ENCODE measurements around the gene SUGP2.
A peak's percentile ranks its signal among the peaks of the same experiment; 100 is the strongest.
"Not testable (repeated sequence)": the region's sequence is repeated elsewhere in the genome, so short reads cannot be mapped to it uniquely, and the experiment has no call there.

Gene SUGP2

DNA sequence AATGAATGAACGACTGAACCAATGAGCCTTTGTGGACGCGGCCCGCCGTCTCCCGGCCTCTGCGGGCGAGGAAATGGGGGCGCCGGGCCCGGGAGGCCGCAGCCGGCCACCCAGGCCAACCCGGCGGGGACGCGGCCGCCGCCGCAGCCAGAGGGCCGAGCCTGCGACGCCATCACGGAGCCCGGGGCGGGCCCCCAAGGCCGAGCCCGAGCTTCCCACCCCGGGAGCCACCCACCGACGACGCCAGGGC, 216 bp downstream of the SUGP2 start:
- no peak for DNase-seq (ENCODE audit: low read depth, low spot score)

GRCh38 chr19:19032420-19033175, 719 bp downstream of the SUGP2 start:
- DNase-seq (ENCODE audit: low read depth, low spot score) = peak; percentile 78

- no peak for DNase-seq (ENCODE audit: low read depth, low spot score)
Measured at GRCh38 chr19:19031891-19032290, 1.4 kb downstream of the SUGP2 start.

DNA sequence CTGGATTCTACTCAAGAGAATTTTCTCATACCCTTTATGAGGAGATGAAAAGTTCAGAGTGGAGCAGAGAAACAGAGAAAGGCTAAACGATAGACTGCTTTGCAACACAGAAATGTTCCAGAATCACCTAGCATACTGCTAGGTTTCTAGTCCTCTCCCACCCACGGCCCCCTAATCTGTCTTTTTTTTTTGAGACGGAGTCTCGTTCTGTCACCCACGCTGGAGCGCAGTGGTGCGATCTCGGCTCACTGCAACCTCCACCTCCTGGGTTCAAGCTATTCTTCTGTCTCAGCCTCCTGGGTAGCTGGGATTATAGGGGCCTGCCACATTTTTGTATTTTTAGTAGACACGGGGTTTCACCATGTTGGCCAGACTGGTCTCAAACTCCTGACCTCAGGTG, 4.8 kb downstream of the SUGP2 start:
- DNase-seq (ENCODE audit: low read depth, low spot score) = no peak

GRCh38 chr19:19027228-19027627, 6.1 kb downstream of the SUGP2 start:
- DNase-seq (ENCODE audit: low read depth, low spot score) = no peak

GRCh38 chr19:19026299-19026971, 6.9 kb downstream of the SUGP2 start:
- DNase-seq (ENCODE audit: low read depth, low spot score) = no peak

DNA sequence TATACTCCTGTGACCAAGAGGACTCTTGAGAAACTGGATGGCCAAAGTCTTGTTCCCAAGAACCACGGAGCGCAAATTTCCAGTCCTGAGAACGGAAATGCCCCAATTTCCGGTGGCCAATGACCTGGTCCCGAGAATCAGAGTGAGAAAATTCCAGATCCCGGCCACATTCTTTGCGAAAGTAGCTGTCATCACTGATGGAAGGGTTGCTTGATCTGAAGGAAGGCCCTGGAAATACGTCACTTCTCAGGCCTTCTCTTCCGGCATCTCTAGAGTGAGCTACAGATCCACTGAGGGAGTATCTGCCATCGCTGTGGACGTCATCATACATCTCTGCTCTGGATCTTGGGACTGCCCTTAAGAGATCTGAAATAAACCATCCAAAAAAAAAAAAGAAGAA, 7.5 kb downstream of the SUGP2 start:
- no peak for DNase-seq (ENCODE audit: low read depth, low spot score)

GRCh38 chr19:19023376-19023775, 9.9 kb downstream of the SUGP2 start:
- DNase-seq (ENCODE audit: low read depth, low spot score) = not testable (repeated sequence)

- no peak for DNase-seq (ENCODE audit: low read depth, low spot score)
Measured at GRCh38 chr19:19022380-19022961, 10.8 kb downstream of the SUGP2 start.

GRCh38 chr19:19021115-19021514, 12.2 kb downstream of the SUGP2 start:
- DNase-seq (ENCODE audit: low read depth, low spot score) = no peak

DNA sequence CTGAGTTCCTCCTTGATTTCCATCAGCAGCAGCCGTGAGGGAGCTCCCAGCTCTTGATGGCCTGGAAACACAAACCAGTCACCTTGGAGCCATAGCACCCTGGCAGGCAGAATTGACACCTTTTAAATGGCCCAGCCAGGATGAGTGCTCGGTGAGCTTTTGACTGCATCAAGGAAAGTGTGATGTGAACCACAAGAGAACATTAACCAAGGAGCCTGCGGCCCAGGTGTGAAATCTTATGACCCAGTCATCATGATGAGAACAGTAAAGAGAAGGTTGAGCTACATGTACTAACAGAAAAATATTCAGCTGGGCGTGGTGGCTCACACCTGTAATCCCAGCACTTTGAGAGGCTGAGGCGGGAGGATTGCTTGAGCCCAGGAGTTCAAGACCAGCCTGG, 22.8 kb downstream of the SUGP2 start:
- no peak for DNase-seq (ENCODE audit: low read depth, low spot score)

- no peak for DNase-seq (ENCODE audit: low read depth, low spot score)
Measured at GRCh38 chr19:19009951-19010350, 23.4 kb downstream of the SUGP2 start.

- no peak for DNase-seq (ENCODE audit: low read depth, low spot score)
Measured at GRCh38 chr19:19006213-19006612, 27.1 kb downstream of the SUGP2 start.

DNA sequence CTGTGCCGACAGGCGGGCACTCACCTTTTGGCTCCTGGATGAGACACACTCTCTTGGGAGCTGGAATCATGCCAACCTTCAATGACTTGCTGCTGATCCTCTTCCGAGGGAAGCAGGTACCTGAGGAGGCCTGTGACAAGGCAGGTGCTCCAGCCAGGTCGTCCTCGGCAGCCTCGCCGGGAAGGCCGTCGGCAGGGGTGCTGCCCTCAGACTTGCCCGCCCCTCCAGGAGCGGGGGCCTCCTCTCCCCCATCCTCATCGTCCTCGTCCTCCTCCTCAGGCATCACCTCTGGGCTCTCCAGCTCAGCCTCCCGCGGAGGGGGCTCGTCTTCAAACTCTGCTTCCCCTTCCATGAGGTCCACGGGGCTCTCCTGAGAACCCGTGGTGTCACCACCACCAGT, 29.2 kb downstream of the SUGP2 start:
- no peak for DNase-seq (ENCODE audit: low read depth, low spot score)

- DNase-seq (ENCODE audit: low read depth, low spot score) = no peak
Measured at GRCh38 chr19:18999896-19000620, 33.3 kb downstream of the SUGP2 start.

DNA sequence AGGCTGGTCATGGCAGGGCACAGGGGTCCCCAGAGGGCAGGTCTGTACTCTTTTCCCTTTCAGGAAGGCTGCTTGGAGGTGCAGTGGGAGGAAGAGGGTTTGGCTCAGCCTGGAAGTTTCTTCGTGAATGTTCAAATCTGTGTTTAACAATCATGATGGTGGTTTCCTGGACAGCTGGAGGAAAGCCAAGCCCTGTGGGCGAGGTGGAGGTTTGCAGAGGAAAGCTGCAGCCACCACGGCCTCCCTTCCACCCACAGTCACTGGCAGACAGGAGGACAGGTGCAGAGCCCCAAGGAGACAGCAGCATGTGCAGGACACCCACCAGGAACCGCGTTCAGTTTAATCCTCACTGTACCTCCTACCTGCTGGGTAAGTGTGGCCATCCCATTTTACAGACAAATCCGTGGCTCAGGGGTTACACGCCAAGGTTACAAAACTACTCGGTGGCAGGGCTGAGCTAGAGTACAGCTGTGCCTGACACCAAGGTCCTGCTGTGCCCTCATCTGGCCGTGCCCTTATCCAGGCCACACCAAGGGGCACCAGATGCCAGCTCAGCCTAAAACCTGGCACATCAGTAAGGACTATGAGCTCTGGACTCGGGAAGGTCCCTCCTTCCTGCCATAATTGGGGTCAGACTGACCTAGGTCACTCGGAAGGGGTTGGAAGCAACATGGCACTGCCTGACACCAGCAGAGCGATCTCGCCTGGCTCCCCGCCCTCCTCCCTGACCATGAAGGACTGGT, 34.1 kb downstream of the SUGP2 start:
- DNase-seq (ENCODE audit: low read depth, low spot score) = no peak

DNA sequence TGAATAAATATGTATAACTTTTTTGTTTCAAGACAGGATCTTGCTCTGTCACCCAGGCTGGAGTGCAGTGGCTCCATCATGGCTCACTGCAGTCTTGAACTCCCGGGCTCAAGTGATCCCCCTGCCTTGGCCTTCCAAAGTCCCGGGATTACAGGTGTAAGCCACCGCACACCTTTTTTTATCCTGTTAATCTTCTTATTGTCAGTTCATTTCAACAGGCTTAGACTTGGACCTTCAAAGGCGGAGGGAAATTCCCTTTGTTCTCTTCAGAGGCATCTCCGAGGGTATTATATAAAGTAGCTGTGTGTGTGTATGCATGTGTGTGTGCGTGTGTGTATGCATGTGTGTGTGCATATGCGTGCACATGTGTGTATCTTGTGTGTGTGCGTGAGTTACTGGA, 35.0 kb downstream of the SUGP2 start:
- no peak for DNase-seq (ENCODE audit: low read depth, low spot score)

DNA sequence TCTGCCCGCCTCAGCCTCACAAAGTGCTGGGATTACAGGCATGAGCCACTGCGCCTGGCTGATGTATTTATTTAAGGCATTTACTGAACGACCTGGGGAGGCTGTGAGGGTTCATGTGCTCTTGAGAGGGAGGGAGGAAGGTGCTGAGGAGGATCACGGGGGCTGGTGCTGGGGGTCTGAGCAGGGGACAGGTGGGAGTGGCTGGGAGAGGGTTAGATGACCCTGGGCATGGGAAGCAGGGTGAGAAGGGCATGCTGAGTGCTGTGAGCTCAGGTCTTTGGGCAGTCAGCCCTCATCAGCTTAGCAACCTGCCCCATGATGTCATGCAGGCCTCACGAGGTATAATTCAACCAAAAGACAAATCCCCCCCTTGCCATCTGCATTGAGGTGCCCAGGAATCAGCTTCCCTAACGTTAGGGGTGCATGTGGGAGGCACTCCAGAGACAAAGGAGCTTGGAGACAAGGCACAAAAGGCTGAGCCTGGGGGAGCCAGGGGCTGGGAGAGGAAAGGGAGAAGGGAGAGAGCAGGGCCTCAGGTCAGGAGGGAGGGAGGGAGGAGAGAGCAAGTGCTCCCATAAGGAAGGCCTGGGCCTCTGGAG, 36.4 kb downstream of the SUGP2 start:
- no peak for DNase-seq (ENCODE audit: low read depth, low spot score)

- DNase-seq (ENCODE audit: low read depth, low spot score) = no peak
Measured at GRCh38 chr19:18996351-18996750, 37.0 kb downstream of the SUGP2 start.

DNA sequence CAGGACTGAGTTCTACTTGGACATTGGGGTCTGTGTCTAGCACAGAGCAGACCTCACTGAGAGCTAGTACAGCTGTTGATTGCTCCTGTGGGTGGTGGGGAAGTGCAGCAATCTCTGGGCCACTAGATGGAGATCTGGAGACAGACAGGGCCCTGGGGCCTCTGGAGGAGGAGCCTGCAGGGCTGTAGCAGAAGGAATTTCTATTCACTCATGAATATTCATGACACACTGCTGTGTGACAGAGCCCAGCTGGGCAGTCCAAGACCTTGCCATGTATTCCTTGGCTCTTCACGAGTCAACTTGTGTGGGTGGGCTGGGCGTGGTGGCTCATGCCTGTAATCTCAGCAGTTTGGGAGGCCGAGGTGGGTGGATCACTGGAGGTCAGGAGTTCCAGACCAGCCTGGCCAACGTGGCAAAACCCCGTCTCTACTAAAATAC, 37.5 kb downstream of the SUGP2 start:
- DNase-seq (ENCODE audit: low read depth, low spot score) = peak; percentile 28

- no peak for DNase-seq (ENCODE audit: low read depth, low spot score)
Measured at GRCh38 chr19:18993115-18993514, 40.2 kb downstream of the SUGP2 start.
